Measurements from ENCODE around the gene HSD17B8. TPM values are rescaled to one million over a fixed set of nuclear protein-coding genes. Genes with fewer than 3 reads are reported as not detected.

Gene HSD17B8
- total RNA-seq, 1 experiment from 2014 or later = 7.4 TPM

GRCh38 chr6:33205191-33206026, 954 bp downstream of the HSD17B8 start:
- TF ChIP-seq CTCF (IDR thresholded peaks at IDR 0.05) (peak; percentile 48), REST (IDR thresholded peaks at IDR 0.05; ENCODE audit: insufficient read depth in 1 of 2, low read depth in 2 of 2, low read length in 1 of 2) (no peak), POLR2AphosphoS5 (IDR thresholded peaks at IDR 0.05; ENCODE audit: low read depth, low read length) (no peak), SIN3A (IDR thresholded peaks at IDR 0.05; ENCODE audit: borderline replicate concordance, insufficient read depth, low read depth, low read length) (no peak), TCF7L2 (IDR thresholded peaks at IDR 0.05; ENCODE audit: low read depth, low read length) (no peak)
- intact Hi-C loops (cut with micrococcal nuclease; ENCODE audit: unreplicated experiment) = no loop called here
- ChIA-PET POLR2A (interaction anchor here (0.7 kb wide), 1 partner anchor 72 kb away, joined by 8 read pairs; the partner anchor contains the start of gene B3GALT4), CTCF (interaction anchor here (0.7 kb wide), 1 partner anchor 43 kb away, joined by 5 read pairs; no protein-coding TSS in a partner anchor)
- BruUV-seq (replicated peaks) = no TSS peak
- Histone ChIP-seq H3K27ac (ENCODE audit: low read length) (peak overlapping the region; percentile 72), H3K4me3 (ENCODE audit: low read depth in 2 of 2, low read length in 2 of 2) (peak overlapping the region; percentile 66 to 79), H3K36me3 (ENCODE audit: control insufficient read depth, insufficient read depth, low read length) (peaks cover 13% of the 10 kb centered on the region), H3K9me3 (ENCODE audit: control insufficient read depth, insufficient read depth, low read depth, low read length) (no peaks in the 10 kb centered on the region), H3K4me1 (ENCODE audit: control insufficient read depth, insufficient read depth, low read length) (peaks cover 46% of the 10 kb centered on the region), H3K27me3 (ENCODE audit: control insufficient read depth, insufficient read depth, low read length) (no peaks in the 10 kb centered on the region)
- in situ Hi-C loops (cut with HindIII; ENCODE audit: low pct_unique_long_range_greater_than_20kb, low sequenced_read_pairs) = no loop called here
- peak; percentile 59 for DNase-seq (ENCODE audit: low read depth, low spot score)
- peak; percentile 13; the same call in 1 of the 2 replicates for ATAC-seq

- no peak for DNase-seq (ENCODE audit: low read depth, low spot score)
- ChIA-PET POLR2A (interaction anchor here (0.7 kb wide), 1 partner anchor 71 kb away, joined by 8 read pairs; the partner anchor contains the start of gene B3GALT4), CTCF (interaction anchor here (0.7 kb wide), 1 partner anchor 42 kb away, joined by 5 read pairs; no protein-coding TSS in a partner anchor)
- Histone ChIP-seq H3K4me1 (ENCODE audit: control insufficient read depth, insufficient read depth, low read length) (peaks cover 46% of the 10 kb centered on the region), H3K4me3 (ENCODE audit: low read depth in 2 of 2, low read length in 2 of 2) (peak overlapping the region in 1 of 2 experiments; percentile 8; a peak in 1 of 4 replicates), H3K27ac (ENCODE audit: low read length) (peak overlapping the region; percentile 8), H3K9me3 (ENCODE audit: control insufficient read depth, insufficient read depth, low read depth, low read length) (no peaks in the 10 kb centered on the region), H3K27me3 (ENCODE audit: control insufficient read depth, insufficient read depth, low read length) (no peaks in the 10 kb centered on the region), H3K36me3 (ENCODE audit: control insufficient read depth, insufficient read depth, low read length) (peaks cover 10% of the 10 kb centered on the region)
- intact Hi-C loops (cut with micrococcal nuclease; ENCODE audit: unreplicated experiment) (no loop called here), in situ Hi-C loops (cut with HindIII; ENCODE audit: low pct_unique_long_range_greater_than_20kb, low sequenced_read_pairs) (no loop called here)
- no TSS peak for BruUV-seq (replicated peaks)
- TF ChIP-seq REST (IDR thresholded peaks at IDR 0.05; ENCODE audit: insufficient read depth in 1 of 2, low read depth in 2 of 2, low read length in 1 of 2) = no peak
- TF ChIP-seq SIN3A (IDR thresholded peaks at IDR 0.05; ENCODE audit: borderline replicate concordance, insufficient read depth, low read depth, low read length) = no peak
- no peak for TF ChIP-seq CTCF (IDR thresholded peaks at IDR 0.05)
- TF ChIP-seq TCF7L2 (IDR thresholded peaks at IDR 0.05; ENCODE audit: low read depth, low read length) = no peak
- no peak for TF ChIP-seq POLR2AphosphoS5 (IDR thresholded peaks at IDR 0.05; ENCODE audit: low read depth, low read length)
- no peak for ATAC-seq
Observed at GRCh38 chr6:33206027-33206863, 1.8 kb downstream of the HSD17B8 start.
